Keratinocyte (primary cell): ENCODE data around the gene ATP2C1.

Experiments
- CTCF ChIP-seq, 3 experiments: IDR thresholded peaks in 1 of 3; conservative IDR thresholded peaks in 1 of 3; optimal IDR thresholded peaks in 1 of 3; 2 replicates in 2 of 3; 3 replicates in 1 of 3; pipeline versions ENCODE3 to v1.5.1; 2011; ENCODE audit warnings: low read length in 3 of 3, mild to moderate bottlenecking in 3 of 3, moderate library complexity in 2 of 3, control low read depth in 1 of 3, inconsistent platforms in 1 of 3; ENCODE audit not compliant: insufficient read depth in 2 of 3; ENCODE audit errors: extremely low read depth in 1 of 3
- EZH2 ChIP-seq: IDR thresholded peaks from one replicate; pipeline ENCODE4 v1.6.1; 2012; ENCODE audit warnings: inconsistent platforms, mild to moderate bottlenecking, low read length, moderate library complexity

GRCh38 chr3:131007782-131008181, 113.9 kb downstream of the ATP2C1 start:
- no peak for TF ChIP-seq CTCF (optimal IDR thresholded peaks at IDR 0.05 in 1 of 3, IDR thresholded peaks at IDR 0.05 in 1 of 3, conservative IDR thresholded peaks at IDR 0.05 in 1 of 3; ENCODE audit: extremely low read depth in 1 of 3, insufficient read depth in 2 of 3, low read length in 3 of 3)
- TF ChIP-seq EZH2 = no peak
